Loucy (cell line): ENCODE data around the gene CDH13.

ENCODE experiments used
- CTCF ChIP-seq: fragments of 200-600 bp; sonication (generic); conservative IDR thresholded peaks from 2 replicates; pipeline ENCODE4 v1.5.1; 2014; ENCODE audit warnings: mild to moderate bottlenecking, antibody characterized with exemption, low read length
- EZH2phosphoT487 ChIP-seq: fragments of 200-600 bp; IDR thresholded peaks from 2 replicates; pipeline ENCODE4 v1.6.1; 2018; ENCODE audit warnings: antibody characterized with exemption, mild to moderate bottlenecking, moderate library complexity, borderline replicate concordance

GRCh38 chr16:83818276-83818675, 1191.5 kb downstream of the CDH13 start:
- TF ChIP-seq CTCF (no peak), EZH2phosphoT487 (no peak)
